Measurements from ENCODE around the gene MPP2. TPM values are rescaled to one million over a fixed set of nuclear protein-coding genes. Genes with fewer than 3 reads are reported as not detected.
"Not testable (repeated sequence)": the region's sequence is repeated elsewhere in the genome, so short reads cannot be mapped to it uniquely, and the experiment has no call there.

The MPP2 gene
- total RNA-seq: 0.10 TPM

- peak; percentile 13 for ATAC-seq
Observed at GRCh38 chr17:43907425-43907981, at the start of gene MPP2. MPP2 (minus strand) TSS chr17:43907536; CDS start chr17:43904460, 3,076 bp downstream.

GRCh38 chr17:43956222-43956621 lies 48.9 kb upstream of the MPP2 start:
- ATAC-seq (no peak), DNase-seq (ENCODE audit: low spot score) (no peak)

More at GRCh38 chr17:43907425-43907981, at the start of gene MPP2:
- DNase-seq (ENCODE audit: low spot score): no peak

- ATAC-seq (no peak), DNase-seq (ENCODE audit: low spot score) (no peak)
Observed at GRCh38 chr17:43953746-43954145, 46.4 kb upstream of the MPP2 start, which contains the start of gene PYY. PYY (minus strand) TSS chr17:43953940; CDS start chr17:43953483, 457 bp downstream.

GRCh38 chr17:43952724-43953666 lies 45.7 kb upstream of the MPP2 start:
- DNase-seq (ENCODE audit: low spot score) (no peak), ATAC-seq (no peak)

- no peak for ATAC-seq
- DNase-seq (ENCODE audit: low spot score): no peak
Observed at GRCh38 chr17:43952351-43952723, 45.0 kb upstream of the MPP2 start.

- no peak for ATAC-seq
- no peak for DNase-seq (ENCODE audit: low spot score)
Observed at GRCh38 chr17:43951750-43952149, 44.4 kb upstream of the MPP2 start.

GRCh38 chr17:43950554-43950953 lies 43.2 kb upstream of the MPP2 start:
- DNase-seq (ENCODE audit: low spot score): no peak
- ATAC-seq: no peak

GRCh38 chr17:43949781-43950180 lies 42.4 kb upstream of the MPP2 start:
- DNase-seq (ENCODE audit: low spot score) (no peak), ATAC-seq (no peak)

- ATAC-seq: no peak
Observed at GRCh38 chr17:43946781-43947180, 39.4 kb upstream of the MPP2 start.

GRCh38 chr17:43945074-43945829 lies 37.9 kb upstream of the MPP2 start:
- ATAC-seq: no peak
- no peak for DNase-seq (ENCODE audit: low spot score)

More at GRCh38 chr17:43946781-43947180, 39.4 kb upstream of the MPP2 start:
- no peak for DNase-seq (ENCODE audit: low spot score)

- no peak for ATAC-seq
Observed at GRCh38 chr17:43942051-43942685, 34.8 kb upstream of the MPP2 start, which contains the start of gene PPY. PPY (minus strand) TSS chr17:43942476; CDS start chr17:43941654, 822 bp downstream.

GRCh38 chr17:43940630-43941029 lies 33.3 kb upstream of the MPP2 start:
- ATAC-seq (no peak), DNase-seq (ENCODE audit: low spot score) (no peak)

More at GRCh38 chr17:43942051-43942685, 34.8 kb upstream of the MPP2 start, which contains the start of gene PPY:
- DNase-seq (ENCODE audit: low spot score): no peak

- ATAC-seq: no peak
Observed at GRCh38 chr17:43939886-43940285, 32.5 kb upstream of the MPP2 start.

GRCh38 chr17:43939452-43939851 lies 32.1 kb upstream of the MPP2 start:
- DNase-seq (ENCODE audit: low spot score); ATAC-seq: not testable (repeated sequence)

More at GRCh38 chr17:43939886-43940285, 32.5 kb upstream of the MPP2 start:
- no peak for DNase-seq (ENCODE audit: low spot score)

GRCh38 chr17:43938838-43939182 lies 31.5 kb upstream of the MPP2 start:
- DNase-seq (ENCODE audit: low spot score): no peak
- ATAC-seq: no peak

- ATAC-seq: no peak
Observed at GRCh38 chr17:43936434-43936833, 29.1 kb upstream of the MPP2 start.

GRCh38 chr17:43935926-43936261 lies 28.6 kb upstream of the MPP2 start:
- ATAC-seq (no peak), DNase-seq (ENCODE audit: low spot score) (no peak)

More at GRCh38 chr17:43936434-43936833, 29.1 kb upstream of the MPP2 start:
- no peak for DNase-seq (ENCODE audit: low spot score)

GRCh38 chr17:43935204-43935925 lies 28.0 kb upstream of the MPP2 start:
- DNase-seq (ENCODE audit: low spot score) (no peak), ATAC-seq (no peak)

- ATAC-seq: no peak
- no peak for DNase-seq (ENCODE audit: low spot score)
Observed at GRCh38 chr17:43932923-43933322, 25.6 kb upstream of the MPP2 start.

- DNase-seq (ENCODE audit: low spot score) (no peak), ATAC-seq (no peak)
Observed at GRCh38 chr17:43932357-43932756, 25.0 kb upstream of the MPP2 start.

Data from left lobe of liver (tissue), 2 donors.